Omental fat pad (tissue), 4 donors: ENCODE measurements around the gene CABLES1. TPM values are rescaled to one million over a fixed set of nuclear protein-coding genes. Genes with fewer than 3 reads are reported as not detected.
"Not testable (repeated sequence)": the region's sequence is repeated elsewhere in the genome, so short reads cannot be mapped to it uniquely, and the experiment has no call there.

Experiments
- ATAC-seq: fragments of 150-250 bp; one replicate; pipeline ENCODE4 v1.9.1; 2016; ENCODE audit warnings: mild to moderate bottlenecking, moderate library complexity; ENCODE audit not compliant: low FRiP score
- DNase-seq: peaks from one replicate; pipeline ENCODE4 v3.0.0-alpha.2; 2019; ENCODE audit warnings: low spot score
- CTCF ChIP-seq, 3 donors: fragments of 450-650 bp; IDR thresholded peaks; one replicate each; pipeline ENCODE4 v1.5.1; 2016 to 2017; ENCODE audit warnings: antibody characterized with exemption in 3 of 3, mild to moderate bottlenecking in 3 of 3, moderate library complexity in 2 of 3
- total RNA-seq, 4 donors: library from RNA; depleted of rRNA; stranded (reverse); fragments of >200 nt; gene quantifications; one replicate each; pipeline ENCODE4 v1.1.0, GENCODE V29; 2016

The CABLES1 gene
- total RNA-seq, 4 donors from 2014 or later: 24.4 to 95.9 (median 30.4) TPM

- ATAC-seq (no peak), DNase-seq (no peak)
- no peak for TF ChIP-seq CTCF (IDR thresholded peaks at IDR 0.05)
These were observed 133.4 kb downstream of the CABLES1 start for GRCh38 chr18:23268641-23269040.

- DNase-seq, ATAC-seq: not testable (repeated sequence)
These were observed 133.8 kb downstream of the CABLES1 start for GRCh38 chr18:23269068-23269467.

GRCh38 chr18:23269928-23270327 lies 134.6 kb downstream of the CABLES1 start:
- ATAC-seq (no peak), DNase-seq (no peak)
- TF ChIP-seq CTCF (IDR thresholded peaks at IDR 0.05): no peak

GRCh38 chr18:23270986-23271680 lies 135.8 kb downstream of the CABLES1 start:
- no peak for TF ChIP-seq CTCF (IDR thresholded peaks at IDR 0.05)
- DNase-seq (no peak), ATAC-seq (no peak)

- ATAC-seq (no peak), DNase-seq (no peak)
- no peak for TF ChIP-seq CTCF (IDR thresholded peaks at IDR 0.05)
These were observed 137.4 kb downstream of the CABLES1 start for GRCh38 chr18:23272498-23273232.

- ATAC-seq: no peak
- no peak for TF ChIP-seq CTCF (IDR thresholded peaks at IDR 0.05)
- no peak for DNase-seq
These were observed 138.2 kb downstream of the CABLES1 start for GRCh38 chr18:23273443-23273966.

- ATAC-seq (peak; percentile 38), DNase-seq (no peak)
- TF ChIP-seq CTCF (IDR thresholded peaks at IDR 0.05): no peak
These were observed 139.6 kb downstream of the CABLES1 start for GRCh38 chr18:23274638-23275482.
